Measurements from ENCODE around the gene COL18A1. TPM values are rescaled to one million over a fixed set of nuclear protein-coding genes. Genes with fewer than 3 reads are reported as not detected.

COL18A1 gene
- total RNA-seq, 1 donor from 2014 or later: 271 TPM

DNA sequence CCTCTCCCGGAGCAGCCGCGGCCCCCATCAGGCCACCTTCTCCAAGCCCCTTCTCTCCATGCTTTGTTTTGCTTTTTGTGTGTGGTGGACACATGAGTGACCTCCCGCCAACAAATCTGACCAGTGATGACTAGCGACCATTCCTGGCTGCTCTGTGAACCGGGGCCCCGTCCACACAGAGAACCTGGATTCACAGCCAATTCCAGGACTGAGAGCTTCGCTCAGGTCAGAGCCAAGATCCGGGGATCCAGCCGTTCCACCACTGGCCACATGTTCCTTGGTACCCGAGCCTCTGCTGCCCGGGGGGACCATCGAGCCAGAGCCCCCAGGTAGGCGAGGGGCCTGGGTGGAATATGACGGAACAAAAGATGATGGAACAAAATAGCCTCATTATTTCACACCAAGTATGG is 46.7 kb upstream of the COL18A1 start:
- Mint-ChIP-seq H3K27me3 (no peaks in the 10 kb centered on the region), H3K4me1 (ENCODE audit: low read depth) (peaks cover 50% of the 10 kb centered on the region), H3K36me3 (ENCODE audit: insufficient read depth) (no peaks in the 10 kb centered on the region), H3K27ac (peak overlapping the region; percentile 80), H3K9me3 (ENCODE audit: low read depth) (no peaks in the 10 kb centered on the region), H3K4me3 (ENCODE audit: low read depth) (no peak overlapping the region)
- TF ChIP-seq, protein P1, sequence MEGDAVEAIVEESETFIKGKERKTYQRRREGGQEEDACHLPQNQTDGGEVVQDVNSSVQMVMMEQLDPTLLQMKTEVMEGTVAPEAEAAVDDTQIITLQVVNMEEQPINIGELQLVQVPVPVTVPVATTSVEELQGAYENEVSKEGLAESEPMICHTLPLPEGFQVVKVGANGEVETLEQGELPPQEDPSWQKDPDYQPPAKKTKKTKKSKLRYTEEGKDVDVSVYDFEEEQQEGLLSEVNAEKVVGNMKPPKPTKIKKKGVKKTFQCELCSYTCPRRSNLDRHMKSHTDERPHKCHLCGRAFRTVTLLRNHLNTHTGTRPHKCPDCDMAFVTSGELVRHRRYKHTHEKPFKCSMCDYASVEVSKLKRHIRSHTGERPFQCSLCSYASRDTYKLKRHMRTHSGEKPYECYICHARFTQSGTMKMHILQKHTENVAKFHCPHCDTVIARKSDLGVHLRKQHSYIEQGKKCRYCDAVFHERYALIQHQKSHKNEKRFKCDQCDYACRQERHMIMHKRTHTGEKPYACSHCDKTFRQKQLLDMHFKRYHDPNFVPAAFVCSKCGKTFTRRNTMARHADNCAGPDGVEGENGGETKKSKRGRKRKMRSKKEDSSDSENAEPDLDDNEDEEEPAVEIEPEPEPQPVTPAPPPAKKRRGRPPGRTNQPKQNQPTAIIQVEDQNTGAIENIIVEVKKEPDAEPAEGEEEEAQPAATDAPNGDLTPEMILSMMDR (IDR thresholded peaks at IDR 0.05; ENCODE audit: unreplicated experiment): no peak
- no peak for DNase-seq (ENCODE audit: low spot score, unreplicated experiment)

DNA sequence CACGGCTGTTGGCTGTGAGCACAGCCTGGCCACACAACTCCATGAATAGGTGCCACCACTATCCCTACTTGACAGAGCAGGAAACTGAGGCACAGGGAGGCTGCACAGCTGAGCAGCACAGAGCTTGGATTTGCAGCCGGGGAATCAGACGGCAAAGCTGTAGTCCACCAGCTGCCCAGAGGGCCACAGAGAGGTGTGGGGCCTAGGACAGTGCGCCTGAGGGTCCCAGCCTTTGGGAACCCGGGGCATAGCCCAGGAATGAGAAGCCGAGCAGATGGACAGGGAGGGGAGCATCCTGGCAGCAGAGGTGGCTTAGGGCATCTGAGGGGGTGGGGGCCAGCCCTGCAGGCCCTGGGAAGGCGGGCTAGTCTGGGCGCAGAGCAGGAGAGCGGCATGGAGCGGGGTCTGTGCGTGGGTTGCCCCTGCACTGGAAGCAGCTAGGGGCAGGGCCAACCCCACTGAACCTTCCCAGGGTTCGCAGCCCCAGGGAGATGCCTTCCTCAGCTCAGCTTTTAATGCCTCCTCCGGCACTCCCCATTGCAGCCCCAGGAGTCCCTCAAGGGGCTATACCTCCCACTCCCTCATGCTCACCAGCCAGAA is 46.2 kb upstream of the COL18A1 start:
- no peak overlapping the region for H3K4me3 Mint-ChIP-seq (ENCODE audit: low read depth)
- H3K27me3 Mint-ChIP-seq: peaks cover under 1% of the 10 kb centered on the region
- H3K27ac Mint-ChIP-seq: peak overlapping the region; percentile 80
- no peak for DNase-seq (ENCODE audit: low spot score, unreplicated experiment)
- H3K4me1 Mint-ChIP-seq (ENCODE audit: low read depth): peaks cover 49% of the 10 kb centered on the region
- TF ChIP-seq, protein P1 (IDR thresholded peaks at IDR 0.05; ENCODE audit: unreplicated experiment): no peak
- no peaks in the 10 kb centered on the region for H3K36me3 Mint-ChIP-seq (ENCODE audit: insufficient read depth)
- no peaks in the 10 kb centered on the region for H3K9me3 Mint-ChIP-seq (ENCODE audit: low read depth)

DNA sequence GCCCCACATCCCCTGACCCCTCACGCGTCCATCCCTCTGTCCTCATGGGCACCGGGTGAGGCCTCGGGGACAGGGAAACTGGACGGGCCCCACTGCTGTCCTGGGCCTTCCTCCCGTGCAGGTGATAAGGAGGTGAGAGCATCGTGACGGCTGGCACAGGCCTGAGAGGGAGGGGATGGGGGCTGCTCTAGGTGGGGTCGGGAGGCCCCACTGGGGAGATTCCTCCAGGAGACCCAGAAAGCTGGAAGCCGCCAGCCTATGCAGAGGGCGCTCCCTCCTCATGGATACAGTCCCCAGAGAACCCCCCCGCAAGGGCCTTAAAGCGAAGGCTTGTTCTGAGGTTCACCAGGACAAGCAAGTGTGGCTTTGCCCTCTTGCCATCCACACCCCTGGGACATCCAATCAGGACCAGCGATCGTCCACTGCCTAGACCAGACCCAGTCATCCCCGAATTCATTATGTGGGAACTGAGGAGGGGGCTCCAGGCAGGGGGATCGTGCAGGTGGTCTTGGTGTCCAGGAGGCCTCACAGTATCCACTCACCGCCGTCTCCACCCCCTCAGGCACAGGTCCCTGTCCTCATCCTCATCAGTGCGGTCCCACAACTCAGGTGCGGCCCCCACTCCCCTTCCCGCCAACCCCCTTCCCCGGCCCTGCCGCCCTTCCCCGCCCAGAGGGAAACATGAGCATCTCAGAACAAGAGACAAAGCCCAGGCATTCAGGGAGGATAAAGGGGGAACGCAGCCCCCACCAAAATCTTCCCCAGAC is 45.3 kb upstream of the COL18A1 start:
- Mint-ChIP-seq H3K27ac (no peak overlapping the region), H3K36me3 (ENCODE audit: insufficient read depth) (no peaks in the 10 kb centered on the region), H3K4me3 (ENCODE audit: low read depth) (no peak overlapping the region), H3K27me3 (peaks cover 4% of the 10 kb centered on the region), H3K9me3 (ENCODE audit: low read depth) (no peaks in the 10 kb centered on the region), H3K4me1 (ENCODE audit: low read depth) (peaks cover 52% of the 10 kb centered on the region)
- no peak for DNase-seq (ENCODE audit: low spot score, unreplicated experiment)
- TF ChIP-seq, protein P1 (IDR thresholded peaks at IDR 0.05; ENCODE audit: unreplicated experiment): no peak

DNA sequence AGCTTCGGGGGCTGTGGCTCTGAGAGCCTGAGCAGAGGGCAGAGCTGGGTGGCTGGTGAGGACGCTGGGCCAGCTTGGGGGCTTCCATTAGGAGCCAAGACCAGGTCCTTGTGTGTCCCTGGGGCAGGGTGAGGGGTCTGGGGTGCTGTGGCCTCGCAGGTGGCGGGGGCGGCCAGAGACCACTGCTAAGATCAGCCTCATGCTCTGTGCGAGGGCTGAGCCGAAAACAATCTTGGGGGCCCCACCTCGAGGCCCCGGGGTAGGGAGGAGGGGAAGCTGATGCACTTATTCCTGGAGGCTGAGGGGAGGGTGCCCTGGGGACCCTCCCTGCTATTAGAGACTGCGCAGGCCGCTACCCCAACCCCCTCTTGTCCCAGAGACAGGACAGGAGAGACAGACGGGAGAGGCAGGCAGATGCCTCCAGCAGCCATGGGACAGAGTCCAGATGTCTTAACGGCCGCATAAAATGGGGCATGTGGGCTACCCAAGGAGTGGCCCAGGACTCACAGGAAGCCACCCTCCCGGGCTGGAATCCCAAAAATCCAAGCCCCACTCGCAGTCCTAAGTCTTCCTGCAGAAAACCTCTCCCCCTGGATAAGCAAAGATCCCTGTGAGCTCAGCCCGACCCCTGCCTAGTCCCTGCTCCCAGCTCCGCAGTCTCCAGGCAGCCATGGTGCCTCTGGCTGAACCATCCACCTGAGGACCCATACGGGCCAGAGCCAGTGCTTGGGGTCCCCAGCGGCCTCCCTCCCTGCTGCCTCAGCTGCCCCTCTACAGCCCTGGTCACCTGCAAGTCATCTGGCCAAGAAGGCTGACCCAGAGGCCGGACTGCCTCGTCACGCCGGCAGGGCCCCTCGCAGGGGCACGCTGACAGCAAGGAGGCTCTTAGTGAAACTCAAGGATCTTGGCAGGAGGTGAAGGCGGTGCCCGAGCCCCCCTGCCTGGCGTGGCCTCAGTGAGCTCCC is 43.6 kb upstream of the COL18A1 start:
- no peaks in the 10 kb centered on the region for H3K9me3 Mint-ChIP-seq (ENCODE audit: low read depth)
- H3K27me3 Mint-ChIP-seq: peaks cover 4% of the 10 kb centered on the region
- TF ChIP-seq, protein P1 (IDR thresholded peaks at IDR 0.05; ENCODE audit: unreplicated experiment): no peak
- H3K36me3 Mint-ChIP-seq (ENCODE audit: insufficient read depth): no peaks in the 10 kb centered on the region
- DNase-seq (ENCODE audit: low spot score, unreplicated experiment): no peak
- no peak overlapping the region for H3K27ac Mint-ChIP-seq
- no peak overlapping the region for H3K4me3 Mint-ChIP-seq (ENCODE audit: low read depth)
- peaks cover 36% of the 10 kb centered on the region for H3K4me1 Mint-ChIP-seq (ENCODE audit: low read depth)

All from progenitor cell of endocrine pancreas (in vitro differentiated cells).